HepG2 (cell line): ENCODE measurements around the gene TJAP1. TPM values are rescaled to one million over a fixed set of nuclear protein-coding genes. Genes with fewer than 3 reads are reported as not detected.
A peak's percentile ranks its signal among the peaks of the same experiment; 100 is the strongest.

Experiments used
- ATAC-seq: fragments of 200-7000 bp; cut with Tn5 transposase; 3 replicates; pipeline ENCODE4 v1.9.1; 2020; ENCODE audit warnings: mild to moderate bottlenecking, moderate library complexity
- BruUV-seq: library from RNA; stranded (reverse); fragments of 400-500 nt; replicated peaks from 2 replicates; lab custom pipeline; 2021; lab: Mats Ljungman, UMichigan
- CTCF ChIA-PET: fragments of 300-600 bp; formaldehyde crosslinking; extraction: SDS; loops from one replicate; lab custom pipeline; 2021; ENCODE audit warnings: low total read pairs, inconsistent platforms, low intra/inter-chr PET ratio; lab: Yijun Ruan, JAX
- POLR2A ChIA-PET: fragments of 350-600 bp; sonication (Branson Sonifier 250); formaldehyde crosslinking; loops from one replicate; lab custom pipeline; 2020; ENCODE audit warnings: antibody characterized with exemption, inconsistent platforms; lab: Yijun Ruan, JAX
- DNase-seq: peaks from one replicate; pipeline ENCODE4 v3.0.0-alpha.2; 2015; ENCODE audit warnings: low spot score
- FAIRE-seq: peaks from 3 replicates; lab custom pipeline; 2011; peaks lifted over from hg19 to GRCh38; lab: Jason Lieb, UNC
- H2AFZ ChIP-seq: one replicate; pipeline ENCODE4 v1.6.1; 2011; ENCODE audit warnings: low read length, inconsistent platforms
- H3K27ac ChIP-seq: fragments of 300-600 bp; 3 replicates; pipeline ENCODE4 v1.8.0; 2011; ENCODE audit warnings: mixed run types, mild to moderate bottlenecking, mixed read lengths, low read length, inconsistent platforms; ENCODE audit not compliant: insufficient read depth; ENCODE audit errors: extremely low read length
- H3K27me3 ChIP-seq, 2 experiments: fragments of 200-600 bp in 1 of 2; 2 replicates in 1 of 2; 3 replicates in 1 of 2; pipeline versions ENCODE4 v1.6.0 to v1.8.0; 2011; ENCODE audit warnings: low read length in 2 of 2, mild to moderate bottlenecking in 2 of 2, moderate library complexity in 2 of 2, inconsistent platforms in 1 of 2; ENCODE audit not compliant: insufficient read depth in 2 of 2, control insufficient read depth in 1 of 2
- H3K36me3 ChIP-seq, 2 experiments: fragments of 200-600 bp in 1 of 2; replicated peaks in 1 of 2; 2 replicates in 1 of 2; 3 replicates in 1 of 2; pipeline versions ENCODE4 v1.5.1 to v1.8.0; 2011; ENCODE audit warnings: low read length in 2 of 2, inconsistent platforms in 1 of 2; ENCODE audit not compliant: insufficient read depth in 2 of 2, control insufficient read depth in 1 of 2
- H3K4me1 ChIP-seq: 2 replicates; pipeline ENCODE4 v1.5.1; 2012; ENCODE audit warnings: low read length, inconsistent platforms; ENCODE audit not compliant: insufficient read depth
- H3K4me2 ChIP-seq: 2 replicates; pipeline ENCODE4 v1.6.0; 2011; ENCODE audit warnings: low read depth, low read length, inconsistent platforms
- H3K4me3 ChIP-seq, 3 experiments: fragments of 200-600 bp in 1 of 3; sonication (generic), shearing (Covaris generic) in 1 of 3; replicated peaks in 1 of 3; 2 replicates each; pipeline ENCODE4 v1.5.1; 2011 to 2016; ENCODE audit warnings: low read length in 3 of 3, inconsistent platforms in 2 of 3, low read depth in 2 of 3, mild to moderate bottlenecking in 2 of 3, control low read depth in 1 of 3, mixed read lengths in 1 of 3; ENCODE audit not compliant: insufficient read depth in 1 of 3
- H3K79me2 ChIP-seq: one replicate; pipeline ENCODE4 v1.6.1; 2011; ENCODE audit warnings: low read length, inconsistent platforms; ENCODE audit not compliant: insufficient read depth
- H3K9ac ChIP-seq: 2 replicates; pipeline ENCODE4 v1.6.0; 2011; ENCODE audit warnings: mild to moderate bottlenecking, low read depth, low read length, inconsistent platforms; ENCODE audit not compliant: insufficient read depth
- H3K9me3 ChIP-seq: 2 replicates; pipeline ENCODE4 v1.5.1; 2012; ENCODE audit warnings: mild to moderate bottlenecking, low read length
- H4K20me1 ChIP-seq: 2 replicates; pipeline ENCODE4 v1.6.0; 2011; ENCODE audit warnings: inconsistent platforms, mild to moderate bottlenecking, low read length, moderate library complexity; ENCODE audit not compliant: insufficient read depth
- GMEB2 ChIP-seq: IDR thresholded peaks from 2 replicates; pipeline ENCODE4 v1.6.1; 2016; ENCODE audit warnings: missing biosample characterization, missing genetic modification reagents, low read depth
- MEF2D ChIP-seq: sonication (generic); formaldehyde crosslinking; IDR thresholded peaks from 2 replicates; pipeline ENCODE4 v1.5.1; 2020; ENCODE audit warnings: mild to moderate bottlenecking, missing genetic modification reagents
- POGK ChIP-seq: sonication (generic); formaldehyde crosslinking; conservative IDR thresholded peaks from 2 replicates; pipeline ENCODE4 v1.8.0; 2022; ENCODE audit warnings: mild to moderate bottlenecking, moderate library complexity, missing genetic modification reagents
- WGBS: methylation state at CpG from one replicate; pipeline ENCODE4 v1.1.6; 2017; ENCODE audit warnings: low lambda C conversion rate; 5-methylcytosine and 5-hydroxymethylcytosine counted together
- in situ Hi-C: cut with HindIII; loops from 2 replicates; pipeline ENCODE4 v1.10.0; 2017; ENCODE audit warnings: low pct_unique_long_range_greater_than_20kb; ENCODE audit not compliant: extremely low pct_ligation_motif_present
- intact Hi-C: fragments of 100-400 bp; cut with micrococcal nuclease; formaldehyde crosslinking; loops from one replicate; pipeline ENCODE4 v1.10.0; 2022; ENCODE audit not compliant: unreplicated experiment
- polyA plus RNA-seq, 8 experiments: library from polyadenylated mRNA; depleted of rRNA in 3 of 8; stranded (reverse) in 7 of 8; unstranded in 1 of 8; fragments of >200 nt; fragmentation: Illumina TruSeq in 4 of 8; extraction: Trizol in 4 of 8; gene quantifications; 2 replicates each; pipeline versions ENCODE4 v1.2.1 to v1.2.3, GENCODE V29; 2011 to 2016; ENCODE audit warnings: low read depth in 4 of 8, missing spikeins in 1 of 8, mixed read lengths in 1 of 8; ENCODE audit not compliant: insufficient read depth in 1 of 8
- total RNA-seq, 5 experiments: library from RNA; depleted of rRNA; stranded (reverse); fragments of >200 nt; fragmentation: Illumina TruSeq; extraction: Trizol; gene quantifications; 2 replicates each; pipeline ENCODE4 v1.2.3, GENCODE V29; 2016; ENCODE audit warnings: low read depth in 1 of 5

TJAP1 gene
- total and polyA plus RNA-seq, 2 of the 13 experiments (the other 11 are each of a cell fraction or from before 2014, with no cell fraction given), result 15.7 to 41.6 TPM

- no TSS peak for BruUV-seq
- no peaks in the 10 kb centered on the region for H4K20me1 ChIP-seq
- H2AFZ ChIP-seq, result no peak overlapping the region
- CTCF ChIA-PET, result no interaction called here
- in situ Hi-C loops (no loop called here), intact Hi-C loops (loop anchor here (10.0 kb wide), 1 partner anchor 164 kb away; no protein-coding TSS in a partner anchor)
- TF ChIP-seq POGK (CRISPR knock-in tag), result no peak
- no peak for TF ChIP-seq GMEB2 (CRISPR knock-in tag)
- 0 out of 2 replicates have a peak, but pooled peaks have one; percentile 18 for TF ChIP-seq MEF2D (CRISPR knock-in tag)
- H3K36me3 ChIP-seq, result peaks cover 0 to 11% of the 10 kb centered on the region in 2 experiments; a peak in 2 of 5 replicates
- peaks cover 34% of the 10 kb centered on the region for H3K4me1 ChIP-seq
- ATAC-seq (no peak), FAIRE-seq (no peak), DNase-seq (no peak)
- H3K79me2 ChIP-seq, result peaks cover 14% of the 10 kb centered on the region
- no peak overlapping the region for H3K27ac ChIP-seq
- H3K9ac ChIP-seq, result peak overlapping the region; percentile 86
- H3K27me3 ChIP-seq, result no peaks in the 10 kb centered on the region; a peak in 1 of 5 replicates
- peak overlapping the region; percentile 84 to 93 (median 91); a peak in 5 of 6 replicates for H3K4me3 ChIP-seq
- H3K4me2 ChIP-seq, result peak overlapping the region; percentile 93
- no peaks in the 10 kb centered on the region for H3K9me3 ChIP-seq
- POLR2A ChIA-PET, result interaction anchor here (1.9 kb wide), 1 partner anchor 68 kb away, joined by 9 read pairs; no protein-coding TSS in a partner anchor
- 90% methylated on average over 3 of the region's 3 CpGs for WGBS
These were observed 48.5 kb upstream of the TJAP1 start for GRCh38 chr6:43428874-43429273.
